Stimulated activated CD4-positive, alpha-beta T cell treated with anti-CD3 and anti-CD28 coated beads, Interleukin-15, amount 100 ng/mL, for 24 hours (primary cell): ENCODE measurements around the gene SLC41A1.

Source experiments
- DNase-seq: peaks from one replicate; pipeline ENCODE4 v3.0.0-alpha.2; 2020

The SLC41A1 gene

GRCh38 chr1:205750138-205751035 lies 62.6 kb downstream of the SLC41A1 start, which contains the start of gene NUCKS1:
Gene NUCKS1 (minus strand): TSS chr1:205750182. CDS start chr1:205749973, 209 bp downstream.
- DNase-seq: peak; percentile 98

- DNase-seq: peak; percentile 98
Measured at GRCh38 chr1:205749234-205750137, 63.5 kb downstream of the SLC41A1 start.

GRCh38 chr1:205748403-205749233 lies 64.4 kb downstream of the SLC41A1 start:
- peak; percentile 55 for DNase-seq

- no peak for DNase-seq
Measured at GRCh38 chr1:205746757-205747412, 66.1 kb downstream of the SLC41A1 start.

GRCh38 chr1:205744403-205744802 lies 68.6 kb downstream of the SLC41A1 start:
- DNase-seq: no peak

GRCh38 chr1:205743977-205744376 lies 69.0 kb downstream of the SLC41A1 start:
- DNase-seq: no peak

GRCh38 chr1:205741681-205742080 lies 71.3 kb downstream of the SLC41A1 start:
- DNase-seq: no peak

- DNase-seq: no peak
Measured at GRCh38 chr1:205739348-205740160, 73.4 kb downstream of the SLC41A1 start.
